Muscle layer of colon (tissue), 2 donors: ENCODE results near the gene HOXA13.
A peak's percentile ranks its signal among the peaks of the same experiment; 100 is the strongest.

Source experiments
- H3K27ac ChIP-seq: one replicate; pipeline ENCODE4 v1.7.0; 2013; ENCODE audit warnings: low read depth, mild to moderate bottlenecking, low read length, moderate library complexity
- H3K27me3 ChIP-seq, 2 donors: one replicate each; pipeline ENCODE4 v1.7.0; 2013; ENCODE audit warnings: low read length in 2 of 2, mild to moderate bottlenecking in 2 of 2; ENCODE audit not compliant: insufficient read depth in 2 of 2, control insufficient read depth in 1 of 2
- H3K36me3 ChIP-seq: one replicate; pipeline ENCODE4 v1.7.0; 2013; ENCODE audit warnings: mild to moderate bottlenecking, low read length; ENCODE audit not compliant: insufficient read depth
- H3K4me1 ChIP-seq: one replicate; pipeline ENCODE4 v1.7.0; 2013; ENCODE audit warnings: mild to moderate bottlenecking, low read length; ENCODE audit not compliant: insufficient read depth
- H3K4me3 ChIP-seq, 2 donors: one replicate each; pipeline ENCODE4 v1.7.0; 2013; ENCODE audit warnings: low read length in 2 of 2, low read depth in 1 of 2, mild to moderate bottlenecking in 1 of 2, moderate library complexity in 1 of 2
- H3K9ac ChIP-seq: one replicate; pipeline ENCODE4 v1.7.0; 2013; ENCODE audit warnings: low read length
- H3K9me3 ChIP-seq: one replicate; pipeline ENCODE4 v1.7.0; 2013; ENCODE audit warnings: mild to moderate bottlenecking, low read length
- donor health status: abdominal sarcoma.
- donor health status: Adenocarcinoma of cecum.

The HOXA13 gene

GRCh38 chr7:27203365-27203953, 3.6 kb upstream of the HOXA13 start:
- H3K36me3 ChIP-seq = no peaks in the 10 kb centered on the region
- no peaks in the 10 kb centered on the region for H3K9me3 ChIP-seq
- H3K4me3 ChIP-seq = no peak overlapping the region
- H3K4me1 ChIP-seq = peaks cover 29% of the 10 kb centered on the region
- peaks cover 76 to 92% of the 10 kb centered on the region in 2 donors for H3K27me3 ChIP-seq
- no peak overlapping the region for H3K27ac ChIP-seq
- no peak overlapping the region for H3K9ac ChIP-seq

DNA sequence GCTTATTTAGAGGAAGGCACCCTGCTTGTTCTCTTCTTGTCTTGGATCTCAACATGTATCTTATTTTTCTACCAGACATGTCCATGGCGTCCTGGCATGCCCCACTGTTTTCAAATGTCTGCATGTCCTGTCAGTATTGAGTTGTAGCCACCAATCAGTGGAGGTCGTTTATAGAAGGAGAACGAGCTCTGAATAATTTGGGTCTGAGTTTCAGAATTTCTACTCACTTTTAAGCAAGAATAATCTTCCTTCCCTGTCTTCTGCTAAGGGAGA, 2.9 kb upstream of the HOXA13 start:
- Histone ChIP-seq H3K4me1 (peaks cover 29% of the 10 kb centered on the region), H3K9ac (no peak overlapping the region), H3K27ac (no peak overlapping the region), H3K9me3 (no peaks in the 10 kb centered on the region), H3K27me3 (peaks cover 76 to 91% of the 10 kb centered on the region in 2 donors), H3K36me3 (no peaks in the 10 kb centered on the region), H3K4me3 (no peak overlapping the region)

DNA sequence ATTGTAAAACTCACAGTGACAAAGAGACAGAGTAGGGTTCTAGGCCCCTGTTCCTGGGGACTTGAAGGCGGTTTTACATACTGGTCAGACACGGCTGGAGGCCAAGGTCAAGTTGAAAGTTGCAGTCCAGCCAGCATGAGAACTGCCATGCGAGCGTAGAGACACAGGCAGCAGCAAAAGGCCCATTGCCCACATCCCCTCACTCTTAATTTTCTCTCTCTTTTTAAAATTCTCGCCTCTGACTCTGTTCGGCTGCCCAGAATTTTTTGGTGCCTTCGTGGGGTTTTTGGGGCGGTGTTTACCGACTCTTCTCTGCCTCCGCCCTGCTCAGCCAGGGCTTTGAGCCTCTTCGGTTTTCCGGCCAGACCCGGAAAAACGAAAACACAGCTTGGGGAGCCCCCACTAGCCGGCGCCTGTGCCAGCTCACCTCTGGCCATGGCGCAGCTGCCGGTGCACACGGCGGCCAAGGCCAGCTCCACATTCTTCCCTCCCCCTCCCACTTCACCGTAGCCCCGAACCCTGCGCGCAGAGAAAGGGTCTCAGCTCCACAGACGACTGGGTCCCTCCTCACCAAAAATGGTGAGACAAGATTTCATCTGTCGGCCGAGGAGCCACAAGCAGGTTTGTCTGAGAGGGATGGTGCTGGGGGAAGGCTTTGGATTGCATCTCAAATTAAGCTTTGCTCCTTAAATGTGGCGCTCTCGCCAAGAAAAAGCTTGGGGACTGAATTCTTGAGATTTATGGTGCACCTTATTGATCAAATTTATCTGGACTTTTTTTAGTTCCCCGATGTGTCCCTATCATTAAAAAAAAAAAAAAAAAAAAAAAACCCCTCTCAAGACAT, 2.3 kb upstream of the HOXA13 start:
- Histone ChIP-seq H3K4me1 (peaks cover 29% of the 10 kb centered on the region), H3K4me3 (no peak overlapping the region), H3K9ac (no peak overlapping the region), H3K27ac (no peak overlapping the region), H3K9me3 (no peaks in the 10 kb centered on the region), H3K36me3 (no peaks in the 10 kb centered on the region), H3K27me3 (peaks cover 72 to 89% of the 10 kb centered on the region in 2 donors)

DNA sequence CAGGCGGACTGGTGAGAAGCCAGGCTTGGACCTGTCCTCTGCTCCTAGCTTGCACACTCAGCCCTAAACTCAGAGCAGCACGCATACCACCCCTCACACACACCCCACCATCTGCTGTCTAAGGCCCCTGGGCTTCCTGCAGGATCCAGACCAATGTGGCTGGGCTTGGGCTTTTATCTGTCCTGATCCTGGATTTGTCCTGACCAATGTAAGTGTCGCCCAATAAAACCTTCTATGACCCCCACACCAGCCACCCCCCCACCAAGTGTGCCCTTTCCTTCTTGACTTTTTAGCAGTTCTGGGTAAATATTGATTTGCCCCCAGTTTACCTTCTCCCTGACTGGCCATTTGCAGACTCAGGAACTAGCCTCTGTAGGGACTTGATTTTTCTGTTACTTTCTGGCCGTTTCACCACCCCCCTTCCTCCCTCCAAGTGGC, 1.7 kb upstream of the HOXA13 start:
- H3K4me3 ChIP-seq = peak overlapping the region in 1 of 2 donors; percentile 63
- H3K36me3 ChIP-seq = no peaks in the 10 kb centered on the region
- no peaks in the 10 kb centered on the region for H3K9me3 ChIP-seq
- peaks cover 66 to 83% of the 10 kb centered on the region in 2 donors for H3K27me3 ChIP-seq
- no peak overlapping the region for H3K27ac ChIP-seq
- H3K9ac ChIP-seq = no peak overlapping the region
- peaks cover 29% of the 10 kb centered on the region for H3K4me1 ChIP-seq

DNA sequence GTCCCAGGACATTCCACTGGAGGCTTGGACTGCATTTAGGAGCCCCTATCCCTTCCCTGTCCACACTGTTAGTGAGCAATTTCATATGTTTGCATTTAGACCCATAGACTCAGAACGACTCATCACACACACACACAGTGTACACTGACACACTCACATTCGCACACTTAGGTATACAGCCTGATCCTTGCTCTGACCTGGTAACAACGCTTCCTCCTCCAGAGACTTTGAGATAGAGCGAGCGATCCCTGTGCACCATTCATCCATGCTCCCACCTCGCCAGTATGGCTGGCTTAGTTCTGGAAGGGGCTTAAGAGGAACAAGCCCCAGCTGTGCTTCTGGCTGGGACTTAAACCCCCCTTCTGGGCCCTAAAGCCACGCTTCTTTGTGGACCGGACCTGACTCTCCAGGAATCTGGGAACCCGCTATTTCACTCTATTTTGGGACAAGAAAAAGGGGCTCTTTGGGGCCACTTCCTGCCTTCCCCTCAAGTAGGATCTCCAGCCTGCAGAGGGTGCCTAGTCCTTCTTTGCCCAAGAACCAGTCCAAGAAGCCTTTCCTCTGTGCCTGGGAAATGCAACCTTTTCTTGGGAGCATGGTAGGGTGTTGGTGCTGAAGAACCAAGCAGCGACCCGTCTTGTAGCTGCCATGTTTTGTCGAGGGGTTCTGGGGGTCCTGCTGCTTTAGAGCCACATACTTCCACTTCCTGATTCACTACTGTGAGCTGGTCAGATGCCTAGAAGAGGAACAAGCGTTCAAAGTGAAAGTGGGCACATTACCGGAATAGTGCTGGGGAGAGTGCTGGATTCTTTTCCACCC, 1.1 kb upstream of the HOXA13 start:
- H3K9ac ChIP-seq = no peak overlapping the region
- H3K4me1 ChIP-seq = peaks cover 28% of the 10 kb centered on the region
- H3K36me3 ChIP-seq = no peaks in the 10 kb centered on the region
- H3K27ac ChIP-seq = no peak overlapping the region
- H3K9me3 ChIP-seq = no peaks in the 10 kb centered on the region
- H3K27me3 ChIP-seq = peaks cover 60 to 77% of the 10 kb centered on the region in 2 donors
- peak overlapping the region; percentile 58 to 63 for H3K4me3 ChIP-seq

DNA sequence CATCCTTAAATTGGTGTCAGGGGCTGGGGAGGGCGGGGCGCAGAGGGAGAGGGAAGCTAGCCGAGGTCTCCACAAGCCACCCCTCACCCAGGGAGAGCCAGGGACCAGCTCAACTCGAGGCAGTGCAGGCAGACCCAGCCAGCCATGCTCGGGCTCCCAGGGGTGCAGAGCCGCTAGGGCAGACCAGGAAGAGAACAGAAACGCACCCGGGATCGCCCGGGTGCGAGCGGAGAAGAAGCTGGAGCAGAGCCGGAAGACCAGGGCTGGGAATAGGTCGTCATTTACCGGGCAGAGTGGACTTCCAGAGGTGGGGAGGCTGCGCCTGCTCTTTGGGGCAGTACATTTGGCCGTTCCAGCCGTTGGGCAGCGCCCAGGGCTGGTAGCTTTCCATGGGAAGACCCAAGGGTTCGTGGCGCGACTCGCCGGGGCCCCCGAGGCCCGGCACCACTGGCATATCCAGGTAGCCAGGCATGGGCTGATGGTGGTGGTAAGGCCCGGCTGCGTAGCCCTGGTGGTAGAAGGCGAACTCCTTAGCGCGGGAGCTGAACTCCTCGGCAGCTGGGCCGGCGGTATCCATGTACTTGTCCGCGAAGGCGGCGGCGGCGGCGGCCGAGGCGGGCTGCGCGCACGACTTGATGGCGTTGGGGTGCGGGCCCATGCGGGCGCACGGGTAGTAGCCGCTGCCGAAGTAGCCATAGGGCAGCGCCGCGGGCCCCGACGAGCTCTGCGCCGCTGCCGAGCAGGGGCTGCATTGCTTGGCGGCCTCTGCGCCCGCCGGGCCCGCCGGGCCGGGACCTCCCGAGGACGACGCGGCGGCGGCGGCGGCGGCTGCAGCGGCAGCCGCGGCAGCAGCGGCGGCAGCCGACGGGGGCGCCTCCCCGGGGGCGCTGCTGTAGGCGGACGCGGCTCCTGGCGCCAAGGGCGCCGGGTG, 755 bp downstream of the HOXA13 start:
- H3K9ac ChIP-seq = peak overlapping the region; percentile 87
- H3K36me3 ChIP-seq = no peaks in the 10 kb centered on the region
- H3K4me1 ChIP-seq = peaks cover 13% of the 10 kb centered on the region
- peak overlapping the region; percentile 86 to 92 for H3K4me3 ChIP-seq
- H3K9me3 ChIP-seq = no peaks in the 10 kb centered on the region
- H3K27me3 ChIP-seq = peaks cover 41 to 58% of the 10 kb centered on the region in 2 donors
- peak overlapping the region; percentile 86 for H3K27ac ChIP-seq

DNA sequence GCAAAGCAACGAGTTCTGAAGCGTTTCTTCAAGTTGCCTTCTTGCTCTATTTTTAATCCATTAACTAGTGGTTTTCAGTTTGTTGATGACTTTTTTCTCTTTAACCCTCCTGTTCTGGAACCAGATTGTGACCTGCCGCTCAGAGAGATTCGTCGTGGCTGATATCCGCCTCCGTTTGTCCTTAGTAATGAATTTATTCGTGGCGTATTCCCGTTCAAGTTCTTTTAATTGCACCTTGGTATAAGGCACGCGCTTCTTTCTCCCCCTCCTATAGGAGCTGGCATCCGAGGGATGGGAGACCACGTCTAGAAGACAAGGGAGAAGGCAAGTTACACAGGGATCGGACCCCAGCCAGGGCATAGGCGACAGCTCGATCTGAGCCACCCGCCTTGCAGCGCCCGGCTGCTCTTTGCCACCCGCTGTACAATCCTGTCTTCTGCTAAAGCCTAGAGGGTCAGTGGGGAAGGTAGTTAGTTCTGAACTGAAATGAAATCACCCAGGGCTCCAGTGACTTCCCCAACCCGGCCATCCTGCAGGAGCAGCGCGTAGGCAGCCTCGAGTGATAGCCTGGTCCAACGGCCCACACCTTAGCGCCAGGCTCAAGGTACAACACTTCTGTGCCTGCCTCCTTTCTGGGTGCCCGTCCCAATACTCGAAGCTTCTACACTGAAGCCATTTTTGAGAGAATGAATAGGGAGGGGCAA, 1.6 kb downstream of the HOXA13 start:
- peak overlapping the region; percentile 55 for H3K9ac ChIP-seq
- H3K4me1 ChIP-seq = peaks cover 13% of the 10 kb centered on the region
- H3K36me3 ChIP-seq = no peaks in the 10 kb centered on the region
- peaks cover 33 to 50% of the 10 kb centered on the region in 2 donors for H3K27me3 ChIP-seq
- peak overlapping the region; percentile 86 for H3K27ac ChIP-seq
- no peaks in the 10 kb centered on the region for H3K9me3 ChIP-seq
- peak overlapping the region; percentile 86 to 92 for H3K4me3 ChIP-seq

DNA sequence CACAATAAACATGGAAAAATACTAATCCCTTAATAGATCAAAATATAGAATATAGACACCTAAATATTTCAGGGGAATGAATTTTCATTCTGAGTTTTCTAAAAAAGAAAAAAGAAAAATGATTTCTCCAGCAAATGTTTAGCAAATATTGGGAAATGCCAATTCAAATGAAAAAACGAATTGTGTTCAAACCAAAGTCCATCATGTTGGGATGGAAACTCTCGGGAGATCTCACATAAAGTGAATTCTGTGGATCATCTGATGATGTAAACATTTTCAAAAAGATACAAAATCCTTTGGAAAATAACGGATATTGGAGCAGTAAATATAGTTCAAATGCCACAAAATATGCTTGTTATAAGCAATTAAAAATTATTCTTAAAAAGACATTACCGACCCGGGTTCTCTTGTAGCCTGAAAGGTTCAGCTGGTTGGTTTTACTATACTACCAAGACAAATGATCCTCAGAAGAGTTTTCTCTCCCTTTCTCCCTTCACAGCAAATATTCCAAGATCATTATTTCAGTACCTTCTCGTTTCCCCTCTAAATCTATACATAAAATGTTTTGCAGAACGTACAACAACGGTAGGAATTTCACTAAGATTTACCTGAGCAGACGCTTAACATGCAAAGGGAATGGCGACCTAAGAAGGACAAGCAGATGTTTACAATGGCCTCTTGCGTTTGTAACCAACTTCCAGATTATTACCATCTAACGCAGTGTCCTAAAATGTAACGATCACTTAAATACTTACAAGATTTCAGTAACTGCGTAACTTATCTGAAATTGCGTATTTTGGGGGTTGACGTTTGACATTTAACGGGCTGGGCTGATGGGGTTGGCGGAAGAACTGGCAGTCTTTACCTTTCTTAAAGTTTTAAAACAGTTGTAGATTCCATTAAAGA, 2.5 kb downstream of the HOXA13 start:
- H3K4me1 ChIP-seq = peaks cover 13% of the 10 kb centered on the region
- peaks cover 26 to 41% of the 10 kb centered on the region in 2 donors for H3K27me3 ChIP-seq
- H3K4me3 ChIP-seq = peak overlapping the region; percentile 86 to 92
- H3K9ac ChIP-seq = peak overlapping the region; percentile 55
- H3K27ac ChIP-seq = peak overlapping the region; percentile 57
- no peaks in the 10 kb centered on the region for H3K36me3 ChIP-seq
- H3K9me3 ChIP-seq = no peaks in the 10 kb centered on the region

- Histone ChIP-seq H3K9ac (no peak overlapping the region), H3K36me3 (no peaks in the 10 kb centered on the region), H3K4me3 (peak overlapping the region; percentile 2 to 86), H3K9me3 (no peaks in the 10 kb centered on the region), H3K27me3 (peaks cover 21 to 36% of the 10 kb centered on the region in 2 donors), H3K27ac (peak overlapping the region; percentile 57), H3K4me1 (peaks cover 12% of the 10 kb centered on the region)
Measured at GRCh38 chr7:27196287-27196767, 3.6 kb downstream of the HOXA13 start.
